NCI-H526 (cell line): ENCODE measurements around the gene C2orf68.
A peak's percentile ranks its signal among the peaks of the same experiment; 100 is the strongest.
"Not testable (repeated sequence)": the region's sequence is repeated elsewhere in the genome, so short reads cannot be mapped to it uniquely, and the experiment has no call there.

Experiments
- DNase-seq, 2 experiments: peaks; one replicate each; lab custom pipeline; 2025; lab: John Stamatoyannopoulos, UW

Gene C2orf68

DNA sequence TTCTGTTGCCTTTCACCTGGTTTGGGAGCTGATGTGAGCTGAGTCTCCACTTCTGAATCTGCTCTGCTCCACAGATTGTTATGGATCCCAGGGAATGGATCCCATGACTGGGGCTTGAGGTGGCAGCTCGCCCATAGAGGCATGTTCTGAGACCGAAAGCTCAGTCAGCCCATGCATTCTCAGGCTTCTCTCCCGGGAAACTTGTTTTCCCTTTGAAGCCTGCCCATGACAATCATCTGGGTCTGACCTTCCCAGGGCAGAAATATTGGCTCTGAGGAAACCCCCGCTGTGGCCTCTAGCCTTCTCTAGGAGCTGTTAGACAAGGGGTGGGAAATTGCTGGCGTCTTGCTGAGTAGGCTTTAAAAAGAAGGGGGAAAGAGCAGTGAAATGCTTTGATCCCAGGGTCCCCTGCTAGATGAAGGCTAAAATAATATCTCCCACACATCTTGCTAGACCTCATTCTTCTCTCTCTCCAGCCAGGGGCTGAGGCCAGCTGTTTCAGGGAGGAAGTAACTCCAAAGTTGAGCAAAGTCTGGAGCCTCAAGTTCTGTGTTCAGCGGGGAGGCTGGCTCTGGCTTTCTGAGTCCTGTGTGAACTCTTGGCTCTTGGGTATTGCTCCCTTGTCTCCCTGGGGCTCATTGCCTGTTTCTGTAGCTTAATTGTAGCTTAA lies 32.5 kb downstream of the C2orf68 start:
- no peak for DNase-seq

- DNase-seq, result peak in 1 of 2 experiments; percentile 53
These were observed 33.4 kb downstream of the C2orf68 start for GRCh38 chr2:85578243-85579180.

DNA sequence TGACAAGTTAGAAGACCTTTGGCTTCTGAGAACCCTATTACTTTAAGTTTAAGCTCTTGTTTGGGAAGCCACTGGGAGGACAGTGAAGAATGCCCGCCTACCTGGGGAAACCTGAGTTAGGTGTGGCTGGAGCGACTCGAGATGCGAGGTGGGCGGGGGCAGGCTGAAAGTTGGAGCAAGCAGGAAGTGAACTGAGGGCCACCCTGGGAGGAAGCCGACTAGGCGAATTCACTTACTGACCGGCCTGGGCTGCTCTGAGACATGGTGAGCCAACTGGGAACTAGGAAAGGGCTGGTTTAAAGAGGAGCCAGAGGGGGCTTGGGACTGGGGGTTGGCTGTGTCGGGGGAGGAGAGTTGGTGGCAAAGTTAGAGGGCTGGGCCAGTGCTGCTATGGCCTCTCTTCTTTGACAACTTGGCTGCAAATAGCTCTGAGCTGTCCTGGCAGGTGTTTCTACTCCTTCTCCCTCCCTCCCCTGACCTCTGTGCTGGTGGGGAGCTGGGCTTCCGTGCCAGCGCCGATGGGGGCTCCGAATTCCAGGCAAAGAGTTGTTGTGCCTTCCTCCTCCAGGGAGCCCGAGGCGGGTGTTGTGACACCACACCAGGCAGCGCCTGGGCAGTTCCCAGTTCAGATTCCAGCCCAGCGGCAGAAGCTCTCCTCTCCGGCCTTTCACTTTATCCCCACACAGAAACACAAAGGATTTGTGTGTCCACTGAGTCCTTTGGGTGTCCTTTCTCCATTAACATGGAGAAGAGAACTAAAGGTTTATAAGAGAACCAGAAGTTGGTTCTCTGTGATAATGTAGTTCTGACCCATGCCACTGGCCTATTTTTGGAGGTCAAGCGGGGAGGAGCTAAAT lies 34.3 kb downstream of the C2orf68 start, which contains the start of gene VAMP8:
TSS of gene VAMP8 (plus strand) at position 201 of the 857 bp plus-strand sequence. CDS start at position 262, 61 bp downstream.
- peak; percentile 52 to 79 for DNase-seq

- DNase-seq, result no peak
These were observed 34.8 kb downstream of the C2orf68 start for GRCh38 chr2:85577063-85577385.

GRCh38 chr2:85575739-85576138 lies 36.1 kb downstream of the C2orf68 start:
- no peak for DNase-seq

- DNase-seq, result no peak
These were observed 45.6 kb downstream of the C2orf68 start for GRCh38 chr2:85566265-85566664.

DNA sequence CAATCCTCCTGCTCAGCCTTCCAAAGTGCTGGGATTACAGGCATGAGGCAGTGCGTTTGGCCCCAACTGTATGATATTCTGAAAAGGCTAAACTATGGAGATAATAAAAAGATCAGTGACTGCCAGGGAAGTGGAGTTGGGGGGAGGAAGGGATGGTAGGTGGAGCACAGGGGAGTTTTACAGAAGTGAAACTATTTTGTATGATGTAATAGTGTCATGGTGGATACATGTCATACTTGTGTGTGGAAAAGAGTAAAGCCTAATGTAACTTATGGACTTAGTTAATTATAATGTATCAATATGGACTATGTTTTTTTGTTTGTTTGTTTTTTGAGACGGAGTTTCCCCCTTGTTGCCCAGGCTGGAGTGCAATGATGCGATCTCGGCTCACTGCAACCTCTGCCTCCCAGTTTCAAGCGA lies 47.7 kb downstream of the C2orf68 start:
- no peak for DNase-seq

DNA sequence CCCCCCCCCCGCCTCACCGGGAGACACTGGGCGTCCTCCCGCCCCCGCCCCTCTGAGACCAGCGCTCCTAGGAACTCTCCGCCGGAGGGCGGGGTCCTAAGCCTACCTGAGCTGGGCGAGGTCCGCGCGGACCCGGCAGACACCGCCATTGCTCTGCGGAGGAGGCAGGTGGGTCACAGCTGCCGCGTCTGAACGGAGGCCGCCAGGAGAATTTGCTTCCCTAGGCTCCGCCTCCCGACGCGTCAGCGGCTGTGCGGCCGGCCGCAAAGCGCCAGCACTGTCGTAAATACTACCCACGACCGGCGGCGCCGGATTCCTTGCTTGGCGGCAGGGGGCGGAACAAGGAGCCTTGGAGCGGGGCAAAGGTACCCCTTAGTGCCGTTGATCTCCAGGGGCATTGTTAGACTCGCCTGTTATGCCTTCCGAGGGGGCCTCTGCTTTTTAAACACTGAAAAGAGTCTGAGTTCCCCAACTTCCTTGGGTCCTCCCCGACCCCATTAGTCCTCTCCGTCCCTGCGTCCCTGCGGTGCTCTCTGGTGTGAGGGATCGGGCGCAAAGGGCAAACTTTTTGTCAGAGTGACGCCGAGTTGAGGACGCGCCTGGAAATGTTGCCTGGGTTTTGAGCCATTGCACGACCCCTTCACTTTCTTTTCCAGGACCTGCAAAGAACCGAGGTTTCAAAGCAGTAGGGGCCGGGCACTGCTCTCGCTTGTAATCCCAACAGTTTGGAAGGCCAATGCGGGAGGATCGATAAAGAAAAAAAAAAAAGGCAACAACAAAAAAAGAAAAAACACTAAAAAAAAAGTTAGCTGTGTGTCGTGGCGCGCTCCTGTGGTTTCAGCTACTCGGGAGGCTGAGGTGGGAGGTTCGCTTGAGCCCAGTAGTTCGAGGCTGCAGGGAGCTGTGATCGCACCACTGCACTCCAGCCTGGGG lies 50.3 kb downstream of the C2orf68 start, which contains the start of gene GGCX:
TSS of gene GGCX (minus strand) at position 214 of the 933 bp plus-strand sequence. CDS start at position 149, 65 bp downstream.
- peak; percentile 90 to 98 for DNase-seq

DNA sequence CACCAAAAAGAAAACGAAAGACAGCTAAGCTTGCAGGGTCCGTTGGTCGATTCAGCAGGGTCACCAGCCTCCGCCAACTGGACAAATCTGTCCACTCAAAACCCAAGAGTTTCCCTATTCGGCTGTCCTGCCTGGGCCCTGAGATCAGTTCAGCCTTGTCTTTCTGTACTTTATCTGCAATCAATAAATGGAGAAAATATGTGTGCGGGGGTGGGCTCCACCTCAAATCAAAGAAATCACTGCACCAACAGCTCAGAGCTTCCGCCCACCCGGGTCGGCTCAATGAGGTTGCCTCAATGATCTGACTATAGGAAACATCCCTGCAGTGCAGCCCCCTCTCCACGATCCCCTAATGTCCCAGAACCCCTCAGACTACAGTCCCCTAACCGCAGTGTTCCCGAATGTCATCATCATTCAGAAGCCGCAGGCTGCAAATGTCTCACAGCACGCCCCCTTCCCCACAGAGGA lies 51.0 kb downstream of the C2orf68 start:
- no peak for DNase-seq

DNA sequence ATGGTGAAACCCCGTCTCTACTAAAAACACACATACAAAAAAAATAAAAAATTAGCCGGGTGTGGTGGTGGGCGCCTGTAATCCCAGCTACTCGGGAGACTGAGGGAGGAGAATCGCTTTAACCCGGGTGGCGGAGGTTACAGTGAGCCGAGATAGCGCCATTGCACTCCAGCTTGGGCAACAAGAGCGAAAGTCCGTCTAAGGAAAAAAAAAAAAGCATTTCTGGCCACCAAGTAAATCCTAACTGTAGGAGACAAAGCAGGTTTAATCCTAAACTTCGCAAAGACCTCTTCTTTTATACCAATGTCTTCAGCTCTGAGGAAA lies 51.5 kb downstream of the C2orf68 start:
- not testable (repeated sequence) for DNase-seq

- DNase-seq, result no peak
These were observed 53.7 kb downstream of the C2orf68 start for GRCh38 chr2:85558160-85558559.

GRCh38 chr2:85557130-85557529 lies 54.7 kb downstream of the C2orf68 start:
- no peak for DNase-seq
